Osteocyte (in vitro differentiated cells): Measurements from ENCODE around the gene FAM131A. TPM values are rescaled to one million over a fixed set of nuclear protein-coding genes. Genes with fewer than 3 reads are reported as not detected.

Experiments used
- DNase-seq: peaks from one replicate; pipeline ENCODE4 v3.0.0; 2021; ENCODE audit warnings: mixed read lengths; ENCODE audit not compliant: unreplicated experiment; ENCODE audit errors: extremely low spot score
- H3K27ac Mint-ChIP-seq: one replicate; pipeline ENCODE4 v1.8.0; 2021; ENCODE audit warnings: mild to moderate bottlenecking, mixed read lengths; ENCODE audit not compliant: unreplicated experiment
- H3K27me3 Mint-ChIP-seq: one replicate; pipeline ENCODE4 v1.8.0; 2021; ENCODE audit warnings: mixed read lengths; ENCODE audit not compliant: unreplicated experiment
- H3K36me3 Mint-ChIP-seq: one replicate; pipeline ENCODE4 v1.8.0; 2021; ENCODE audit warnings: mixed read lengths; ENCODE audit not compliant: unreplicated experiment
- H3K4me1 Mint-ChIP-seq: one replicate; pipeline ENCODE4 v1.8.0; 2021; ENCODE audit warnings: mixed read lengths; ENCODE audit not compliant: unreplicated experiment
- H3K4me3 Mint-ChIP-seq: one replicate; pipeline ENCODE4 v1.8.0; 2021; ENCODE audit warnings: mild to moderate bottlenecking, moderate library complexity, mixed read lengths; ENCODE audit not compliant: unreplicated experiment
- H3K9me3 Mint-ChIP-seq: one replicate; pipeline ENCODE4 v1.8.0; 2021; ENCODE audit warnings: mixed read lengths; ENCODE audit not compliant: unreplicated experiment
- total RNA-seq: library from RNA; stranded (reverse); gene quantifications from 2 replicates; pipeline ENCODE4 v1.2.1, GENCODE V29; 2021
- TF ChIP-seq, protein P1 (sequence below): fragments of 200-600 bp; sonication (generic); IDR thresholded peaks from 2 replicates; pipeline ENCODE4 v1.5.0; 2021; ENCODE audit warnings: antibody characterized with exemption, mild to moderate bottlenecking, moderate library complexity

The FAM131A gene
- total RNA-seq, 1 donor from 2014 or later: 11.3 TPM

DNA sequence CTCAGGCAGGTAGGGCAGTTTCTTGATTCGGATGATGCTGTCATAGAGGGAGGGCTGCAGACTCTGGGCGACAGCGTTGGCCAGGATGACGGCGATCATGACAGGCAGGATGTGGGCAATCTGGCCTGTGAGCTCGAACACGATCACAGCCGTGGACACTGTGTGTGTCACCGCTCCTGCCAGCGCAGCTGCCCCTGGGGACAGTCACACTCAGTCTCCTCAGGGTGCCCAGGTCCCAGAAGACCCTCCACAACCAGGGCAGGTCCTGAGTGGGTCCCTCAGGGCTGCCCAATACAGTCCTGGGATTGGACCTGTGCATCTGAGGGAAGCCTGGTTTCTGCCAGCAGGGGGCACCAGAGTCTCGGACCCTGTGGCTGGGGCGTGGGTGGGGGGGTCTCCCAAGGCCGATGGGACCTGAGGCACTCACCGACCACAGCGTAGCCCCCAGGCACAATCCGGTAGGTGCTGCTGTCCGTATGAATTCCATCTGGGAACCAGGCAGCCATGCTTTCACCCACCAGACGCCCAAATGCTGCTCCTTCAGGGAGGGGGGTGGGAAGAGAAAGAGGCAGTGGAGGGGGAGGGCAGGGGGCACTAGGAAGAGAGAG lies 16.8 kb downstream of the FAM131A start:
- no peak for DNase-seq
- H3K27ac Mint-ChIP-seq: no peak overlapping the region
- H3K27me3 Mint-ChIP-seq: no peaks in the 10 kb centered on the region
- H3K4me1 Mint-ChIP-seq: peaks cover 14% of the 10 kb centered on the region
- TF ChIP-seq, protein P1, sequence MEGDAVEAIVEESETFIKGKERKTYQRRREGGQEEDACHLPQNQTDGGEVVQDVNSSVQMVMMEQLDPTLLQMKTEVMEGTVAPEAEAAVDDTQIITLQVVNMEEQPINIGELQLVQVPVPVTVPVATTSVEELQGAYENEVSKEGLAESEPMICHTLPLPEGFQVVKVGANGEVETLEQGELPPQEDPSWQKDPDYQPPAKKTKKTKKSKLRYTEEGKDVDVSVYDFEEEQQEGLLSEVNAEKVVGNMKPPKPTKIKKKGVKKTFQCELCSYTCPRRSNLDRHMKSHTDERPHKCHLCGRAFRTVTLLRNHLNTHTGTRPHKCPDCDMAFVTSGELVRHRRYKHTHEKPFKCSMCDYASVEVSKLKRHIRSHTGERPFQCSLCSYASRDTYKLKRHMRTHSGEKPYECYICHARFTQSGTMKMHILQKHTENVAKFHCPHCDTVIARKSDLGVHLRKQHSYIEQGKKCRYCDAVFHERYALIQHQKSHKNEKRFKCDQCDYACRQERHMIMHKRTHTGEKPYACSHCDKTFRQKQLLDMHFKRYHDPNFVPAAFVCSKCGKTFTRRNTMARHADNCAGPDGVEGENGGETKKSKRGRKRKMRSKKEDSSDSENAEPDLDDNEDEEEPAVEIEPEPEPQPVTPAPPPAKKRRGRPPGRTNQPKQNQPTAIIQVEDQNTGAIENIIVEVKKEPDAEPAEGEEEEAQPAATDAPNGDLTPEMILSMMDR: peak; percentile 72
- H3K36me3 Mint-ChIP-seq: peaks cover 13% of the 10 kb centered on the region
- no peak overlapping the region for H3K4me3 Mint-ChIP-seq
- H3K9me3 Mint-ChIP-seq: no peaks in the 10 kb centered on the region

DNA sequence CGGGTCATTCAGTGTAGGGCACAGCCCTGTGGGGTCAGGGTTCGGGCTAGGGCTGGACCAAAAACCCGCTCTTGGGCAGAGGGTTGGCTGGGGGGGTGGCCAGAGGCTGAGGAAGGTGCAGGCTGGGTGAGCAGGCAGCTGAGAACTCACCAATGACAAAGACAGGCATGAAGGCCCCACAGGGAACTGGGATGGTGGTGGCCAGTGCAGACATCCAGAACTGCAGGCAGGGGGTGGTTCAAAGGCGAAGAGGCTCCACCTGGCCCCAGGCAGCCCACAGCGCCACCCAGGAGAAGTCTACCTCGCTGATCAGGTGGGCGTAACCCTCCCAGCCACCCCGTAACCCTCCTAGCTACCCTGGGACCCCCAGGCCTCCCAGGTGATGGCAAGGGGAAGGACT lies 17.4 kb downstream of the FAM131A start:
- no peak overlapping the region for H3K4me3 Mint-ChIP-seq
- no peaks in the 10 kb centered on the region for H3K27me3 Mint-ChIP-seq
- peaks cover 15% of the 10 kb centered on the region for H3K4me1 Mint-ChIP-seq
- TF ChIP-seq, protein P1: no peak
- no peak overlapping the region for H3K27ac Mint-ChIP-seq
- peaks cover 13% of the 10 kb centered on the region for H3K36me3 Mint-ChIP-seq
- DNase-seq: no peak
- H3K9me3 Mint-ChIP-seq: no peaks in the 10 kb centered on the region

DNA sequence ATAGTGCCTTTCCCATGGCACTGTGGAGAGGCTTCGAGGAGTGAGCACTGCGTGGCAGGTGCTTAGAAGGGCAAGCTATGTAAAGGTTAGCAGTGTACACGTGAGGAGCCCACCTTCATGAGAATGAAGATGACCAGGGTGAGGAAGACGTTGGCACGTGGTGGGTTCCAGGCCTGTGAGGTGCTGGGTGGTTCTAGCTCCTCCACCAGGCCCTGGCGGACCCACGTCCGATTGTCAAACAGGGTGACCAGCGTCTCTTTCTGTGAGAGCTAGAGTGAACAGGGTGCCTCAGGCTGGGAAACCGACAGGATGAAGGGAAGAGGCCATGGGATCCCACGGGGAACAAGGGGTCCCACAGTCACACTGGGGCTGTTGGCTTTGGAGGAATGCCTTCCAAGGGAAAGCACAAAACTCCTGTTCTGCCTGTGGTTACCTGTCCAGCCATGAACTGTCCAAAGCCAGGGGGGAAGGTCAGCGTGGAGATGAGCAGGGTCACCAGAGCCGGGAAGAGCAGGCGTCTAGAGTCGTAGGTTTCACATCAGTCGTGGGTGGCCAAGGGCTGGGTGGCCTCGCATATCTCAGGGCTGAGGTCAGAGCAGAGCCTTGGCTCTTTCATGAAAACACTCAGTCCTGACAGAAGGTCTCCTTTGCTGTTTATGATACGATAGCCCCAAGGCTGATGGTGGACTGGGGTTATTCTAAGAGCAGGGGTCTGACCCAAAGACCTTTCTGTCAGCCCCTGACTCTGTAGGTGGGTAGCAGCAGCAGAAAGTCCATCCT lies 18.1 kb downstream of the FAM131A start:
- no peaks in the 10 kb centered on the region for H3K9me3 Mint-ChIP-seq
- no peak overlapping the region for H3K27ac Mint-ChIP-seq
- no peak for DNase-seq
- peaks cover 13% of the 10 kb centered on the region for H3K36me3 Mint-ChIP-seq
- TF ChIP-seq, protein P1: no peak
- peaks cover 21% of the 10 kb centered on the region for H3K4me1 Mint-ChIP-seq
- H3K27me3 Mint-ChIP-seq: no peaks in the 10 kb centered on the region
- H3K4me3 Mint-ChIP-seq: no peak overlapping the region

DNA sequence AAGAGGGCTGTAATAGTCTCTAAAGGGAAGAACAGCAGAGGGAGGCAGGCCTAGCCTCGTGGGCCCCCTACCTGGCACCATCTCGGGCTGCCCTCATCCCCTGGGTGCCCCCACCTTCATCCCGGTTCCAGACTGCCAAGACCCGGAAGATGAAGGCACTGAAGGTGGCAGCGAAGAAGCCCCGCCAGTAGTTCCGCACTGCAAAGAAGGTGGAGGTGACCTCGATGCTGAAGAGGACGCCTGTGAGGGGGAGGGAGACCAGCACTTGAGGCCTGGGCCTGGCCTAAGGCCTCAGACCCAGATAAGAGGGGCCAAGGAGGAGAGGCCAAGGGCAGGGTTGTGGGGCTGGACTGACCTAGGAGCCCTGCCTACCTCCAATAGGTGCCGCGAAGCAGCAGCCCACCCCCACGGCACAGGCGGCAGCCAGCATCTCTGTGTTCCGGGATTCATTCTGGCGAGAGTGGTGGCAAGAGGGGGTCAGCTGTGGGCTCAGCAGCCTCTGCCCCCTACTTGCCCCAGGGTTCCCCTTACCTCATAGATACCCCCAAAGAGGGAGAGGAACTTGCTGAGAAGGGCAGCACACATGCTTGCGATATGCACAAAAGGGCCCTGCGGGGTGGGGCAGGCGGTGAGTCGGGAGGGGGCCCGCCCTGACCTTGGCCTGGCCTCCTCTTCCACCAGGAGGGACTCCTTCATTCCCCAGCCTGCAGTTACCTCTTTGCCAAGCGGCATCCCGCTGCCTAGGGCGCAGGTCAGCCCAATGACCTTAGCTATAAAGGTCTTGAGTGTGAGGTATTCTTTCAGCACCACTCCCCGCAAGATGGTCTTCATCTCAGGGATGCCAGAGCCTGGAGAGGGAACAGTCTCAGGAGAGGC lies 20.1 kb downstream of the FAM131A start:
- Mint-ChIP-seq H3K27ac (no peak overlapping the region), H3K27me3 (no peaks in the 10 kb centered on the region), H3K9me3 (no peaks in the 10 kb centered on the region), H3K4me1 (peaks cover 16% of the 10 kb centered on the region), H3K36me3 (peaks cover 10% of the 10 kb centered on the region), H3K4me3 (no peak overlapping the region)
- no peak for DNase-seq
- TF ChIP-seq, protein P1: no peak
